Hippocampal formation (tissue), 2 donors: ENCODE measurements around the gene CEP131.
"Not testable (repeated sequence)": the region's sequence is repeated elsewhere in the genome, so short reads cannot be mapped to it uniquely, and the experiment has no call there.

Experiments
- DNase-seq, 2 donors: peaks; one replicate each; lab custom pipeline; 2025; lab: John Stamatoyannopoulos, UW

The CEP131 gene

DNA sequence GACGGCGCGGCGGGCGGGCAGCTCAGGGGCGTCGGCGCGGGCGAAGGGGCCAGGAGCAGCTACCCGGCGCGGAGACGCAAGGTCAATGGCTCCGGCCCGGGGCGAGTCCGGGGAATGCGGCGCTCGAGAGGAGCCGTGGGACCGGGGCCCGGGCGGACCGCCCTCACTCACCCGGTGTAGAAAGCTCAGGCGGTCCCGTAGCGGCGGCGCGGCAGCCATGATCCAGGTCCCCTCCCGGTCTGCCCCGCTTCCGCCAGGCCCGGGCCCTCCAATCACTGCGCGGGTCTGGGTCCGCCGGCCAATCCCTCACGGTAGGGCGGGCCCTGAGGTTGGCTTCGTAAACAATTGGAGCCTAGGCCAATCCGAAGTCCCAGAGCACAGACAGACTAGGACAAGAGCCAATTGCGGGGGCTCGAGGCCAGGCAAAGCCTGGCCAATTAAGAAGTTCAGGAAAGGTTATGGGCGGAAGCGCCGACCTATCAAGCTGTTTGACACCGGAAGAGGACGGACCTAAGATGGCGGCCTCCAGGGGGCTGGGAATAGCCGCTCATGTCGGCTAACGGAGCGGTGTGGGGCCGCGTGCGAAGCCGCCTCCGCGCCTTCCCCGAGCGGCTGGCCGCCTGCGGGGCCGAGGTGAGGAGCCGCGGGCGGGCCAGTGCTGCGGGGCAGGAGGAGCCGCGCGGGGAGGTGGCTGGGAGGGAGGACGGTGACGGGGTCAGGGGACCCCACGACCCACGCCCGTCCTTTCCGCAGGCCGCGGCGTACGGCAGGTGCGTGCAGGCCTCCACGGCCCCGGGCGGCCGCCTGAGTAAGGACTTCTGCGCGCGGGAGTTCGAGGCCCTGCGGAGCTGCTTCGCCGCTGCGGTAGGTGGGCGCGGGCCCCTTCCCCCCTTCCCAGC is 16.3 kb upstream of the CEP131 start, which contains the start of the genes NDUFAF8 and TEPSIN:
TSS of gene NDUFAF8 (plus strand) at position 504 of the 899 bp plus-strand sequence. CDS start at position 550, 46 bp downstream.
TSS of gene TEPSIN (minus strand) at position 241 of the 899 bp plus-strand sequence. CDS start at position 219, 22 bp downstream.
- DNase-seq: peak; percentile 99 to 100

DNA sequence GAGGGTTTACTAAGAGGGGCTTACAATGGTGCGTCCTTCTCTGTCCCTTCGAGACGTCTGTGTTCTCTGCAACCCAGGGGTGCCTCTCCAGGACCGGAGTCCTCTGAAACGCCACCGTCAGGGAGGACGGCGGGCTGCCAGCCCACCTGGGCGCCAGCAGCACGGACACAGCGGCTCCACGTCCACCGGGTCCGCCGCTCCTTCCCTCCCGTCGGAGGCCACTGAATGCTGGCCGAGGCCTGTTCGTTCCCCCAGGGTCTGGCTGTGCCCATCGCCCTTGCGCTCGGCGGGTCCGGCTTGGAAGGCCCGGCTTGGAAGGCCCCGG is 15.7 kb upstream of the CEP131 start:
- DNase-seq: no peak

DNA sequence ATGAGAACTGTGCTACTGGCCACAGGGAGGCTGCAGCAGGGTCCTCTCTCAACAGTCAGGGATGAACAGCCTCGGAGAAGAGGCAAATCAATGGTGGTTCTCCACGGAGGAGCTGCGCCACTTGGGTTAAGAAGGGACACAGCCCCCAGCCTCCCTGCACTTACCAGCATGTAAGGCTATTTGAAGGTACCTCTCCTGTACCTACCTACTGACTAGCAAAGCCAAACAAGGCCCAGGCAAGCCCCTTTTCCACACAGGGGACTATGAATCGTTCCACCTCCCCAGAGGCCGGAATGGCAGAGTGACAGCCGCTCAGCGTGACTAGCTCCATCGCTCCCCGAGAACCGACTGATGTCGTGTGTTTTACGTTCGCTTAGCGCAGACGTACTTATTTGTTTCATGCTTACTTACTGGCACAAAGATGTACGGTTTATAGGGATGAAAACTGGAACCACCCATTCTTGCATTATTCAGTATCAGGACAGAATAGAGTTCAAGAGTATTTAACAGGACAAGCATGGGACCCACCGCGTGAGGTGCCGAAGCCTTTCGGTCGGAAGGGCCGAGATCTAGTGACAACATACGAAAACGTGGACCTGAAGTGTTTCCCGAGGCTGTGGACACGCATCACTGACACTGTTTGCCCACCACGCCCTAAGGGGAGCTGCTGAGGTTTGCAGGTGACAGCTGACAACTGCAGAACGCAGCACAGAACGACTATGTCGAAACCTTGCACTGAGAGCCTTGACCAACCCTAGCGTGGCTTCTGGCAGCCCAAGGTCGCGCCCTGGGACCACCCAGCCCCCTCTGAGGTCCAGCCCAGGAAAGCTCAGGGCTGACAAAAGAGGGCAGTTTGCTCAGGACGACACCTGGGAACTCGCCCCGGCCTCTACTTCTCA is 15.1 kb upstream of the CEP131 start:
- no peak for DNase-seq

DNA sequence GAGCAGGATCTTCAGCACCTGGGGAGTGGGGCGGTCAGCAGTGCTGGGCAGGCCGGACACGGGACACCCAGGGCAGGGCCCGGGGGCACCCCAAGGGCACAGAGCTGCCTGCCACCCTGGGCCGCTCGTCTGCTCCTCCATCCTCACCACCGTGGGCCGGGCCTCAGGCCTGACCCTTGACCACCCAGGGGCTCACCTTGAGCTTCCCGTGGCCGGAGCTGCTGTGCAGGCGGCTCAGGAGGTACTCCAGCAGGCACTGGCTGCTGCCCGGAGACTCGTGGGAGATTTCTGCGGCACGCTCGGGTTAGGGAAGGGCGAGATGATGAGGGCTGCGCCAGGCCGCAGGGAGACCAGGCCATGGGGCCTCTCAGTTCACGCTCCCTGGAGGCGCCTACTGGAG is 14.0 kb upstream of the CEP131 start:
- no peak for DNase-seq

DNA sequence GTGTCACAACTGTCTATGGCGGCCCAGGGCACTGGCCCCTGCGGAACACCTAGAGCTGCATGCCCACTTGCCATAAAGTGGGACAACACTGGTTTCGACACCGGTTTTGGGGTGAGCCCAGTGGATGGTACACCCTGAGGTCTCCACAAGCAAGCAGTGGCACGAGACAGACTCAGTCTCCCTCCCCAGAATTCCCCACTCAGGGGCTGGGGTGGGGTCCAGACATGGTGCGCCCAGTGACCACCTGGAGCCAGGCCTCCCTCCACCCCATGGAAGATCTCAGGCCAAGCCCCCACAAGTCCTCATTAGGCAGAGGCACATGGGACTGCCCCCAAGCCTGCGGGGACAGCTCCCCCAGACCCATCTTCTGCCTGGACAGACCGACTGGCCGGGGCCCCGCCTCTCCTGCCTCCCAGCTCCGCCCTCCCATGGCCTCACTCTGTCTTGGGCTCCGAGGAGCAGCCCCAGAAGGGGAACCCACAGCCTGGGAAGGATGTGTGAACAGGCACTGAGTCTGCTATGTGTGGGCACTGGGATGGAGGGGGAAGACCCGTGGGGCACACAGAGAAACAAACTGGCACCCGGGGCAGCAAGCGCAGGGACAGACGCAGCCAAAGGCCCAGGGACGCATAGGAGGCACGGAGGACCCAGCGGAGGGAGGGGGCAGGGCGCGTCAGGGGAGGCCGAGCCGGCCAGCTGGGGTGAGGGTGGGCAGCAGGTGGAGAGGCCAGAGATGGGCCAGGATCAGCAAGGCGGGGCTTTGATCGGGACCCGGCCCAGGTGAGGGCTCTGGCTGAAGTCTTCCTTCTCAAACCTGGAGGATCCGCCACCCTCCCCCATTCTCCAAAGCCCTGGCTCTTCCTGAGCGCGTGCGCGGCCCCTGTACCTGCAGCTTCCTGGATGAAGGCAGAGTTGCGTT is 13.3 kb upstream of the CEP131 start:
- no peak for DNase-seq

DNA sequence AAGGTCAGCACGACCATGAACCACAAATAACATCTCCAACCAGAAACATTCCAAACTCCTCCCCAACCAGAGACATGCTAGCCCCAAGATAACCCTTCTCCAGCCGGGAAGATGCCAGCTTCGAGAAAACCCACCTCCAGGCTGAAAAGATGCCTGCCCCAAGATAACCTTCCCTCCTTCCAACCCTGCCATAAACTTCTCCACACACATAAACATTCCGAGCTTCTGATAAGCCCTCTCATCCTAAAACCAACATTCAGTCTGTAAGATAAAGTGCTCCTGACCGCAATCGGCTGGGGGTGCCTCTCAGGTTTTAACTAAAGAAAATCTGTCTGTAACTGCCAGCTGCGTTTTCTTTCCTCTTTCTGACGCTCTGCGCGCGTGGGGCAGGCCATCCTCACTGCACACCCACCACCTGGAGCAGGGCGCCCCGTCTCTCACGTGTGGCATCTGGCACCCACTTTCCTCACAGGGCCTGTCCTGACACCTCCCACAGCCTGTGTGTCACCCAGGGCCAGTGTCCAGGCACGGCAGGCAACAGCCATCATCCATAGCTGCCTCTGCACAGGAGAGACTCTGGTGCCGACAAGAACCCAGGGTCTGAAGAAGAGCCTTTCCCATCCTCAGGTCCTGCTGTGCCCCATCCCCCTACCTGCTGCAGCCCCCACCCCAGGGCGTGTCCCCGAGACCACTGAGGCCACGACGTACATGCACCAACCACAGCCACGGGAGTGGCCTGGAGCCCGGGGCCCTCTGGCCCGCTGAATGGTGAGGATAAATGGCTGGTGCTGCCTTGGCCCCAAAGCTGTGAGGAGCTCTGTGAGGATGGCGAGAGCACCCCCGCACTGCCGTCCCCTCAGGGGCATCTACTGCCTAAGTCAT is 12.4 kb upstream of the CEP131 start:
- no peak for DNase-seq

DNA sequence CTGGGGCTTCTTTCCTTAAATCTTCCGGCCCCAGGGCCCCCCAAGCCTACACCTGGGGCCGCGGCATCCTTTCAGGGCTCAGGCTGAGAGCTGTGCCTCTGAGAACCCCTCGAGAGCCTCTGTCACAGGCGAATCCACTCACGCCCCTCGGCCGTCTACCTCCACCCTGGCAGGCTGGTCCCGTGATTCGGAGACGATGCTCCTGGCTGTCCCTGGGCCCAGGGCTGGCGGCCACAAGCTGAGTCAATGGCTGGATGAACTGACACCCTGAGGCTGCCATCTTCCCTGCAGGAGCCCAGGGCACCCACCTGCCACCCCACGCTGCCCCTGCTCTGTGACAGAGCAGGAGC is 11.7 kb upstream of the CEP131 start:
- no peak for DNase-seq

DNA sequence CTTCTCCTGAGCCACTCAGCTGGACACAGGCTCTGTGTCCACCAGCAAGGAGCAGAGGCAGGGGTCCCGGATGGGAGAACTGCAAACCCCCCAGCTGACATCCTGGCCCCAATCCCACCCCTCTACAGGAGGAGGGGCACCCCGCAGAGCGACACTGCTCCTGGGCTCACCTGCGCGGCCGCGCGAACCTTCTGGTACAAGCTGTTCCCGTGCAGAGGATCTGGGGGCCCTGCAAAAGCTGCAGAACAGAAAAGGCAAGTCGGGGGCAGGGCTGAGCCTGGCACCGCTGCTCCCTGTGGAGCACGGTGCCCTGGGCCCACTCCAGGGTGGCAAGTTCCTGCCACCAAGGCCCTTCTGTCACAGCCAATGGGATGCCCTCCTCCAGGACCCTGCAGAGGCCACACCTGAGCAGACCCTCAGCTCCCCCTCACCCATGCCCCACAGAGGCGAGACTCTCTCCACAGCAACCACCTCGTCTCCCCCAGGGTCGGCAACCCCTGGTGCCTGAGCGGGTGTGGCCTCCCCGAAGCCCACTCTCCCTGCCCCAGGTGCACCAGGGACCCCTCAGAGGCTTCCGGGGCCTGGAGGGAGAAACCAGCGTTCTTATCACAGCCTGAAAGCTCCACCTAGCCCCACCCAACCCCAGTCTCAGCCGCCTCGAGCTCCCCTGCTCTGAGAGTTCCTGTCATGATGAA is 11.2 kb upstream of the CEP131 start:
- no peak for DNase-seq

DNA sequence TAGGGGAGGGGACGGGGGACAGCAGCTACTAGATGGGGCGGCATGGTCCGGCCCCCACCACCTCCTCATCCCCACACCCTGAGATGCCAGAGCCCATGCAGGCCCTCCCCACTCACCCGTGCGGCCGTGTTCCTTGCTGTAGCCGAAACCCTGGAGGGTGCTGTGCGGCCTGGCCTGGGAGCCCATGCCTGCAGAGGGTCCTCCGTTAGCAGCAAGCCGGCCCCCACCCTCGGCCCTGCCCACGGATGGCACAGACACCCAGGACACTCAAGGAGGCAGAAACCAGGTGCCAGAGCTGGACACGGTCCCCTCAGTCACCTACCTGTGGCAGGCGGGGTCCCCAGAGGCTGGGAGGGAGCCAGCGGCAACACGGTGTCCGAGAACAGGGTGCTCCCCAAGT is 10.6 kb upstream of the CEP131 start:
- DNase-seq: no peak

DNA sequence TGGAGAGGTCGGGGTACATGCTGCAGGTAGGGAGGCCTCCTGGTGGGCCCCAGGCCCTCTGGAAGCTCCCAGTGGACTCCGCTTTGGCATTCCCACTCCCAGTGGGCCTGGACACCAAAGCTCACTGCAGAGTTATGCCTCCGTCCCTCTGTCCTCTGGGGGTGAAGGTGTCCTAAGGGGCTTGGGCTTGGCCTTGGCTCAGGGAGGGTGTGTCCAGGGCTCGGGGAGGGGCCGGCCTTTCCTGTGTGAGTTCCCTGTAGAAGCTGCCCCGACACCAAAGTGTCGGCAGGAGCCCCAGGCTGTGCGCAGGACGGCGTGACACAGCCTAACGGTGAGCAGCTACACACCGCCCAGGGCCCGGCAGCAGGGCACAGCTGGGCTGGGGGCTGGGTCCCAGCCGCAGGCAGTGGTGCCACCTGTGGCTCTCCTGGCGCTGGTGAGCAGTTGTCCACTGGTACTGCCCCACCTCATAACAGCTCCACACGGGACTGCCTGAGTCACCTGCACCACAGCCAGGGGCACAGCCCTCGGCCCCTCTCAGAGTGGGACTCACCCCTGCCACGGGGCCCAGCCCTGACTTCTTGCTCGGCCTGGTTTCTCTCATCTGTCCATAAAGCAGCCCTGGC is 10.0 kb upstream of the CEP131 start:
- DNase-seq: no peak

DNA sequence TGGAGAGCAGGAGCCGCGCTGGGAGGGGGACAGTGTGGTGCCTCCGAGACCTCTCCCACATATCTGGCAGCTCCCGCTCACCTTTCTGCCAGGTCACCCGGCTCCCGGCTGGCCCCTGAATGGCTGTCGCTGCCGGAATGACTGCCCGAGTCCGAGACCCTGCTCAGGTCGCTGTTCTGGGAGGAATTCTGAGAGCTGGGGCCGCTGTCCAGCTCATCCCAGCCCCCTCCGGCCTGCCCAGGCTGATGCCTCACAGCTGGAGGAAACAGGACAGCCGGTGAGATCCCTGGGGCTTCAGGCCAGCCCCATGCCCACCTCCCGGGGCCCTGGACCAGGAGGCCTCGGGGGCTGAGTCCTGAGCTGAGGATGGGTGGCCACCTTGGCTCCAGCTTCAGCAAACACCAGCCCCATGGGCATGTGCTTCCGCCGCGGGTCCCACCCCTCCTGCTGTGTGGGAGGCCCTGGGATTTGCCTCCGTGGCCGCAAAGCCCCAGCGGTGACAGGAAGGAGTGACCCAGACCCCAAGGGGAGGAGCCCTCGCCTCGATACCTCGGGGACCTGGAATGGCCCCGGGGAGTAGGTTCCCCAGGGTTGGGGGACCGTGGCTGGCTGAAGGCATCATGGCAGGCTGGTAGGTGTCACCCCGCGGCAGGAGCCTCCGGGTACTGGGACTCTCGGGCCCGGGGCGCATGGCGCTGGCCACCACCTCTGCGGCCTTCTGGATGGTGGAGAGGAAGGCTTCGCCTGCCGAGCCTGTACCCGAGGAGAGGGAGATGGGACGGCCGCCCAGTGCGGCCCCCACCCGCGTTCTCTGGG is 9.2 kb upstream of the CEP131 start:
- no peak for DNase-seq

DNA sequence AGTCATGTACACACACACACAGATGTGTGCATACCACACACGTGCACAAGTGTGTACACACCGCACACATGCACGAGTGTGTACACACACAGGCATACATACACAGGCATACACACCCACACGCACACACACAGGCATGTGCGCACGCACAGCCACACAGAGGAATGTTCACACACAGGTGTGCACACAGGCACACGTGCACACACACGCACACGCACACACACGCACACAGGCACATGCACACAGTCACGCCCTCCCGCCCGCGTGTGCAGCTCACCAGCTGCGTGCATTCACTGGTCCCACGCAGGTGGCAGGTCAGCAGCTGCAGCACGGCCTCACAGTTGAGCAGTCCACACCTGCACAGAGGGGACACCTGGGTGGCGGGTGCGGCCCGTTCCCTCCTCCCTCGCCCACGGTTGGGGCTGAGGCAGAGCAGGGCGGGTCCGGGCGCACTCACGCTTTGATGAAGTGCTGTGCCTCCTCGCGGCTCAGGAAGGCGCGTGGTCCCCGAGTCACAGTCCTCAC is 8.4 kb upstream of the CEP131 start:
- DNase-seq: no peak

DNA sequence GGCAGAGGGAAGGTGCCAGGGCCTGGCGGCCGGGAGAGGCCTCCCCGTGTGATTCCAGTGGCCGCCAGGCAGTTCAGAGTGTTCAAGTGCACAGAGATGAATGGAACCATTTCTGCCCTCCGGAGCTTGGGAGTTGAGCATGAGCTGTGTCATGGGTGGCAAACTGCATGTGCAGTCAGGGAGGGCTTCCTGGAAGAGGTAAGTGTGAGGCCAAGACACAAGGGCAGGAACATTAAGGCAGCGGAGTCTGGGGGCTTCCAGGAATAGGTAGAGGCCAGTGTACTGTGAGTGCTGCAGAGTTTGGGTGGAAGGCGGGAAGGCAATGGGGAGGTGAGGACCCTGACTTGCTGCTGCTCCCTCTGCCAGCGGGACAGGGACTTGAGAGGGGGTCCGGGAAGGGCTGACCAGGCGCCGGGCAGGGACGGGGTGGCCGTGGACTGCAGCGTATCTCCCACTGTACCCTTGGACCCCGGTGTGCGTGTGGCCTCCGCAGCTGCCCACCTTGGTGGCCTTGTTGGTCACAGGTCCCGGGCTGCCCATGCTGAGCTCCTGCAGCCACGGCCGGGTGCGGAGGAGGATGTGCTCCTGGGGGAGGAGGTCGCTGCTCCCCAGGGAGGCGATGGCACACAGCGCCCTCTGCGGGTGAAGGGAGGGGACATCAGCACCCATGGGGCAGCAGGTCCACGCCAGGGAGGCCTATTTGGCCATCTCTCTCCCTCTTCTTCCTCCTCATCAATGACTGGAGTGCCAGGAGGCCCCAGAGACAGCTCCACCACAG is 7.5 kb upstream of the CEP131 start:
- DNase-seq: no peak

DNA sequence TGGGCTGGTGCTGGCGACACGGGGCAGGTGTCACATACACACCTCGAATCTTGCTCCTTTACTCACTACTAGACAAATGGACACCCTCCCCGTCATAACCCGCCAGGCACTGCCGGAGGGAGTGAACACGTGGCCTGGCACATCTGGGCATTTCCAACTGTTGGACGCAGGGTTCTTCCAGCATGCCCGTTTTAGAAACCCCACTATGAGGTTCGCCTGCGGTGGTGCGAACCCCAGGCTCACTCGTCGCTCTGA is 6.8 kb upstream of the CEP131 start:
- no peak for DNase-seq

DNA sequence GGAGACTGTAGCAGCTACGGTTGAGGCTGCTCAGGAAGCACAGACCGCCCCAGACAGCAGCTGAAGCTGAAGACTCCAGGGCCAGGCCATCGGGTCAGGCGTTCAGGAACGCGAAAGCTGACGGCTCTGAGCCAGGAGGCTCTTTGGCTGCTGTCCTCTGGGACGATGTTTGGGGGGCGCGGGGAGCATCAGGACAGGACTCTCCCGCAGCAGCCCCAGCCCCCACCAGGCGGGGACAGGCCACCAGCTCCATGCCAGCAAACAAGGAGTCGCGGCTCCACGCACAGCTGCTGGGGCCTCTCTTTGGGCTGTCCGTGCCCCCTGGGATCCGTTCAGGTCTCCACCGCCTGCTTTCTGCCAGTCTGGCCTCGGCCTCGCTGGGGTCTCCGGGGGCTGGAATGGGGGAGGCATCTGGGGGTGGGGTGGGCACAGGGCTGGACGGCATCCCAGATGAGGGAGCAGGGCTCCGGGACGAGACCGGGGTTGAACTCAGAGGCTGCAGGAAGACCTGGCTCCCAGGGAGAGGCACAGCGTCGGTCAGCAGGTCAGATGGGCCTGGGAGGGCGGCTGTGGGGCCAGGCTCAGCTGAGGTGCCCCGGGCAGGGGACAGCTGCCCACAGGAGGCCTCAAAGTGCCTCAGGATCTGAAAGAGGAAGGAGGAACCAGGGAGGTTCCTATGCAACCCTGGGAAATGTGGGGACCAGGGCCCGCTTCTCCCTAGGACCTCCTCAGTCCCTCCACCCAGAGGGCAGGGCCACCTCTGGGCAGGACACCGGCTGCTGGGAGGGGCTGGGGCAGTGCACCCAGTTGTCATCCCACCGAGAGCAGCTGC is 6.3 kb upstream of the CEP131 start:
- no peak for DNase-seq

DNA sequence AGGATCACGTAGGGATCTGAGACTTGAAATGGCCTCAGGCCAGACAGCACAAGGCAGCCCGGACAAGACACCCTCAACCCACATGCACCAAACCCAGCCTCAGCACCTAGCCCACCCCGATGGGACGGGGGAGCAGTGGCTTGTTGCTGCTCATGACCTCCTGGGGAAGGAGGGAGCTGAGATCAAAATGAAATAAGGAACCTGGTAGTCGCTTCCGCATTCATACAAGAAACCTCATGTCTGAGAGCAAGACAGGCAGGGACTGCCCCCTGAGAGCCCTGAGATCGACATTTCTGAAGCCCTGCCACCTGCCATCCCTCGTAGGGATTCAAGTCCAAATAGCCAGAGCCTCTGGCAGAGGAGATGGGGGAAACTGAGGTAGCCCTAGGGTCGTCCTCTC is 5.7 kb upstream of the CEP131 start:
- peak in 1 of 2 donors; percentile 20 for DNase-seq

DNA sequence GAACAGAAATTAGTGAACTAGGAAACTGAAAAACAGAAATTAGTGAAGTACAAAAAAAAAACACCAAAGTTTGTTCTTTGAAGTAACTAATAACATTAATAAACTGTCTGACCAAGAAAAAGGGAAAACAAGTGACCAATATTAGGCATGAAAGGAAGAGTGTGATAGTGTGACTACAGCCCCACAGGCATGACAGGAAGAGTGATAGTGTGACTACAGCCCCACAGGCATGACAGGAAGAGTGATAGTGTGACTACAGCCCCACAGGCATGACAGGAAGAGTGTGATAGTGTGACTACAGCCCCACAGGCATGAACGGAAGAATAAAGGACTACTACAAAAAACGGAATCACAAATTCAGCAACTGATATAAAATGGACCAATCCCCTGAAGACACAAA is 4.9 kb upstream of the CEP131 start:
- DNase-seq: not testable (repeated sequence)
